ENCODE data around the gene MROH9. TPM values are rescaled to one million over a fixed set of nuclear protein-coding genes. Genes with fewer than 3 reads are reported as not detected.

The MROH9 gene, protein sequence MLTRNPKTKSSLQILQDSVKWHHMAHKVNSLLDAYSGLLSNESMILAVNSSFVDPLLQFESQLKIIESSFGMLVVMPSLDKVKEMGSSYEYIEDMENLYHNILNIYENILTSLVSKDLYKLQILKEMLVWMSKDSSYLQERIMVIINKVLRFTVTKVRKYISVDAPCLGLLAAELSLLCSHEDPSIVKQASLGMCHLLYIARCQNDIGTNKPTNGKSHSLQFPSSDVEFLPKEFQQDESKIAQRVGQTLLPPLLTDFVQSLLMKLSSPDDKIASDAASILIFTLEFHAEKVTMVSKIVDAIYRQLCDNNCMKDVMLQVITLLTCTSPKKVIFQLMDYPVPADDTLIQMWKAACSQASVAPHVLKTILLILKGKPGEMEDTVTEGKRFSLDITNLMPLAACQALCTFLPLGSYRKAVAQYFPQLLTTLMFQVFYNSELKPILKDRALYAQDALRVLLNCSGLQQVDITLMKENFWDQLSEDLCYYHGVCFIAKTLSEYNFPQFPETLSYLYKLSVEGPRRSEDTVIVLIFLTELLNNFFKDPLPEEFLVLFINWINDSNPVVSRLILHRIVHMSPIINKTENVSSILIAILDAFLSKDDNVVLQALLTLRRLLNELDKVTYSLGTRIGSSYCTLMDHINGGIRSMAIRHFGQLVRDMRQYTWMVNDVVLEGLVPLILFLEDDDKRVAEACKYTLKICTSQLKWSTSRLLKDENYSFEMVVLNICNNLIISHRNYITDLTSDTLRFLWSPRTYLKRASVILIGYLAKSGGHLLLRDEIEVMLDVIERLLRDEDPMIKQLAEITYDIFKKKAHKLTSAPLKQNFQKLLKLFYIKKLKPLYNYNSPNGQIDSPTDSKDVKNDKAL
- total RNA-seq, result not detected in 3 replicates

DNA sequence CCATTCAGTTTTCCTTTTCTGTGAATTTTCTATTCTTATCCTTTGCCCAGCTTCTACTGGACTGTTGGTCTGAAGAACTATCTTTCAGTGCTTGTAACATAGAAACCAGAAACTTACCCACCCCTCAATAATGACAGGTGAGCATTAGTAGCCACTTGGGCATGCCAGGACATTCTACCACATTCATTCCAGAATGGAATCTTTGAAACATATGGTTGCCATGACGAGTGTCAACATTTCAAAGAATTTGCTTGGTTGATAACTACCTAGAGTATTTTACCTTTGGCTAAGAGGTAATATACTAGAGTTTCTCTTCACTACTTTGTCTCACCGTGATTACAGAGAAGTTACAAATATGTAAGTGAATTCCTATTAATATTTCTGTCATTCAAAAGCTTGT is at the start of gene MROH9:
Gene MROH9 (plus strand): TSS at position 304 of the 400 bp plus-strand sequence. CDS start 10,023 bp downstream, outside the sequence.
- H3K4me1 Mint-ChIP-seq, result no peaks in the 10 kb centered on the region
- no peak within 1 kb of the TSS for H3K4me3 Mint-ChIP-seq
- H3K9me3 Mint-ChIP-seq, result peaks cover 14% of the 10 kb centered on the region
- no peak within 1 kb of the TSS for H3K27ac Mint-ChIP-seq
- no peak for DNase-seq (ENCODE audit: low spot score in 2 of 2, unreplicated experiment in 2 of 2)
- H3K27me3 Mint-ChIP-seq (ENCODE audit: low read depth), result no peaks in the 10 kb centered on the region
- TF ChIP-seq, protein P1, sequence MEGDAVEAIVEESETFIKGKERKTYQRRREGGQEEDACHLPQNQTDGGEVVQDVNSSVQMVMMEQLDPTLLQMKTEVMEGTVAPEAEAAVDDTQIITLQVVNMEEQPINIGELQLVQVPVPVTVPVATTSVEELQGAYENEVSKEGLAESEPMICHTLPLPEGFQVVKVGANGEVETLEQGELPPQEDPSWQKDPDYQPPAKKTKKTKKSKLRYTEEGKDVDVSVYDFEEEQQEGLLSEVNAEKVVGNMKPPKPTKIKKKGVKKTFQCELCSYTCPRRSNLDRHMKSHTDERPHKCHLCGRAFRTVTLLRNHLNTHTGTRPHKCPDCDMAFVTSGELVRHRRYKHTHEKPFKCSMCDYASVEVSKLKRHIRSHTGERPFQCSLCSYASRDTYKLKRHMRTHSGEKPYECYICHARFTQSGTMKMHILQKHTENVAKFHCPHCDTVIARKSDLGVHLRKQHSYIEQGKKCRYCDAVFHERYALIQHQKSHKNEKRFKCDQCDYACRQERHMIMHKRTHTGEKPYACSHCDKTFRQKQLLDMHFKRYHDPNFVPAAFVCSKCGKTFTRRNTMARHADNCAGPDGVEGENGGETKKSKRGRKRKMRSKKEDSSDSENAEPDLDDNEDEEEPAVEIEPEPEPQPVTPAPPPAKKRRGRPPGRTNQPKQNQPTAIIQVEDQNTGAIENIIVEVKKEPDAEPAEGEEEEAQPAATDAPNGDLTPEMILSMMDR (IDR thresholded peaks at IDR 0.05; ENCODE audit: unreplicated experiment), result no peak
- no peaks in the 10 kb centered on the region for H3K36me3 Mint-ChIP-seq

DNA sequence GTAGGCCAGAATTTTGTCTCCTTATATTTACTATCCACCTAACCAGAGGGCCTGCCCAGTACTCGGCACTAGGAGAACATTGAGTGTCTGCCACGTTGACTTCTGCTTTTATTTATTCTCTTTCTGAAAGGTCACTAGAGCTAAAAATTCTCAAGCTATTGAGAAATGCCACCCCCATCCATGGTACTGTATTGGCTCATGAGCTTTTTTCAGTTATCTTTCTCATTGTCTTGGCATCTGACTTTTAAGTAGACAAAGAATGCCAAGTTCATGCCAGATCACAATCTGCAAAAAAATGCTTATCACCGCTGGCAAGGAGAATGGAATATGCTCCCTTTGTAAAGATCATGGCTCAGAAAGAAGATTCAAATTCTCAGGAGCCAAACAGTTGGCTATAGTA is 49.8 kb upstream of the MROH9 start:
- H3K27ac Mint-ChIP-seq, result no peak overlapping the region
- peaks cover 26% of the 10 kb centered on the region for H3K27me3 Mint-ChIP-seq (ENCODE audit: low read depth)
- TF ChIP-seq, protein P1 (IDR thresholded peaks at IDR 0.05; ENCODE audit: unreplicated experiment), result no peak
- no peak overlapping the region for H3K4me3 Mint-ChIP-seq
- DNase-seq (ENCODE audit: low spot score in 2 of 2, unreplicated experiment in 2 of 2), result no peak
- H3K4me1 Mint-ChIP-seq, result peaks cover 8% of the 10 kb centered on the region
- H3K9me3 Mint-ChIP-seq, result peaks cover 12% of the 10 kb centered on the region
- no peaks in the 10 kb centered on the region for H3K36me3 Mint-ChIP-seq

DNA sequence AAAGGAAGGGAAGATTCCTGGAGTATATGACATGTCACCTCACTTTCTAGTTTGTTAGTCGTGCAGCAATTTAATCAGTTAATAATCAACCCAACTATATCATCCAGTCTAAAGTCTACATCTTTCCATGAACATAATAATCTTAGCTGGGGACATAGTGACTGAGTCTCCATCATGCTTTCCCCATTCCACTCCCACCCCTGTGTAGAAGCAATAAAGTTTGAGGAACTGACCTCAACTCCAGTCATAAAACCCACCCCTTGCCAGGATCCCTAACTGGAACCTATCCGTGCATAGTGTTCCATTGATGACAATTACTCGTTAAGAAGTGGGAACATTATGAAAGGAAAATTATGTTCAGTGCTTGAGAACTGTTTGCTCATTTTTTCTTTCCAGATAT is 48.9 kb upstream of the MROH9 start:
- peaks cover 5% of the 10 kb centered on the region for H3K4me1 Mint-ChIP-seq
- no peak overlapping the region for H3K4me3 Mint-ChIP-seq
- DNase-seq (ENCODE audit: low spot score in 2 of 2, unreplicated experiment in 2 of 2), result no peak
- peaks cover 34% of the 10 kb centered on the region for H3K27me3 Mint-ChIP-seq (ENCODE audit: low read depth)
- peaks cover 12% of the 10 kb centered on the region for H3K9me3 Mint-ChIP-seq
- H3K36me3 Mint-ChIP-seq, result no peaks in the 10 kb centered on the region
- no peak overlapping the region for H3K27ac Mint-ChIP-seq
- TF ChIP-seq, protein P1 (IDR thresholded peaks at IDR 0.05; ENCODE audit: unreplicated experiment), result no peak

DNA sequence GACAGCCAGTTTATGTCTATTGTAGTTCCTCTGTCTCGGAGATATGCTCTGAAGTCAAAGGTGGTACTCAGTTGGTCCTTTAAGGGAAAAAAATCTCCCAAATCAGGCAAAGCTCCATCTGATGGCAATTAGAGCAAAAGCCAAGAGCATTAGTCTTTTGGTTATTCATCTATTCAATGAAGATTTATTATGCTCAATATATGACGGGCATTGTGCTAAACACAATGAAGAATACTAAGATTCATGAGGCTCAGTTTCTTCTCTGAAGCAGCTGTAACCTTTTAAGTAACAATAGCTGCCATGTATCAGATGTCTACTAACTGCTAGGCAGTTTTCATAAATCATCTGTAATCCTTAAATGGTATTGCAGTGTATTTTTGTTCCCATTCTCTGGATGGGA is 47.6 kb upstream of the MROH9 start:
- Mint-ChIP-seq H3K4me3 (no peak overlapping the region), H3K4me1 (no peaks in the 10 kb centered on the region), H3K27ac (no peak overlapping the region), H3K36me3 (no peaks in the 10 kb centered on the region), H3K27me3 (ENCODE audit: low read depth) (peaks cover 36% of the 10 kb centered on the region), H3K9me3 (peaks cover 12% of the 10 kb centered on the region)
- TF ChIP-seq, protein P1 (IDR thresholded peaks at IDR 0.05; ENCODE audit: unreplicated experiment), result no peak
- no peak for DNase-seq (ENCODE audit: low spot score in 2 of 2, unreplicated experiment in 2 of 2)

DNA sequence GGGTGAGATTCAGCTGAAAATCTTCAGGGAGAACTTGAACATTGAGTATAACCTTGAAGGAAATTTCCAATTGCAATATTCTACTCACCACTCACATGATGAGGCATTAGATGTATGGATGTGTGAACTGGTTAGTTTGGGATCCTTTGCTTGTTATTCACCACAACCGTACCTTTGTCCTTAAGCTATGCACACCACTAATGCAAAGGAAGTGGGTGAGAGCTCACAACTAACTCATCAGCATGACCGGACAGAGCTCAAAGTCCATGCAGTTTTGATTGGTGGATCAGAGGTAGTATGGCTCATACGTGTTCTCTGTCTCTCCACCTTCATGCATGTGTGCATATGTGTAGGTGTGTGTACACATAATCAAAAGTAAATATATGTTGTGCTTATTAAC is 43.5 kb upstream of the MROH9 start:
- TF ChIP-seq, protein P1 (IDR thresholded peaks at IDR 0.05; ENCODE audit: unreplicated experiment), result no peak
- DNase-seq (ENCODE audit: low spot score in 2 of 2, unreplicated experiment in 2 of 2), result no peak
- peaks cover 26% of the 10 kb centered on the region for H3K27me3 Mint-ChIP-seq (ENCODE audit: low read depth)
- H3K36me3 Mint-ChIP-seq, result no peaks in the 10 kb centered on the region
- H3K4me1 Mint-ChIP-seq, result peaks cover 6% of the 10 kb centered on the region
- H3K4me3 Mint-ChIP-seq, result no peak overlapping the region
- H3K9me3 Mint-ChIP-seq, result no peaks in the 10 kb centered on the region
- H3K27ac Mint-ChIP-seq, result no peak overlapping the region

Measured in mesothelial cell of epicardium (in vitro differentiated cells).